GM12878 (cell line): ENCODE results near the gene KDM3B. TPM values are rescaled to one million over a fixed set of nuclear protein-coding genes. Genes with fewer than 3 reads are reported as not detected.

ENCODE experiments used
- ATAC-seq: fragments of 200-7000 bp; cut with Tn5 transposase; 3 replicates; pipeline ENCODE4 v1.9.1; 2020; ENCODE audit warnings: mild to moderate bottlenecking, moderate library complexity
- BruUV-seq: library from RNA; stranded (reverse); fragments of 400-500 nt; replicated peaks from 2 replicates; lab custom pipeline; 2021; lab: Mats Ljungman, UMichigan
- CTCF ChIA-PET: fragments of 300-600 bp; sonication (Branson Sonifier 250); formaldehyde crosslinking; extraction: SDS; loops from one replicate; lab custom pipeline; 2021; ENCODE audit warnings: inconsistent platforms; lab: Yijun Ruan, JAX
- POLR2A ChIA-PET: fragments of 350-600 bp; formaldehyde crosslinking; extraction: SDS; loops from one replicate; lab custom pipeline; 2021; ENCODE audit warnings: inconsistent platforms; lab: Charles Lee
- RAD21 ChIA-PET: fragments of 300-600 bp; sonication (Branson Sonifier 250); formaldehyde crosslinking; loops from one replicate; lab custom pipeline; 2023; ENCODE audit warnings: antibody characterized with exemption; ENCODE audit not compliant: unreplicated experiment; lab: Charles Lee
- SMC1A ChIA-PET: fragments of 300-600 bp; sonication (Branson Sonifier 250); formaldehyde crosslinking; loops from one replicate; lab custom pipeline; 2023; ENCODE audit not compliant: unreplicated experiment, uncharacterized antibody; lab: Charles Lee
- DNase-seq: peaks from one replicate; pipeline ENCODE4 v3.0.0-alpha.2; 2011; ENCODE audit warnings: low read depth, low spot score
- FAIRE-seq: peaks from 3 replicates; lab custom pipeline; 2011; peaks lifted over from hg19 to GRCh38; lab: Jason Lieb, UNC
- H2AFZ ChIP-seq: 2 replicates; pipeline ENCODE4 v1.6.0; 2011; ENCODE audit warnings: low read depth, low read length, control low read depth; ENCODE audit not compliant: control insufficient read depth
- H3K27ac ChIP-seq: 2 replicates; pipeline ENCODE4 v1.5.1; 2011; ENCODE audit warnings: control low read depth; ENCODE audit not compliant: control insufficient read depth, insufficient read depth
- H3K27me3 ChIP-seq, 2 experiments: replicated peaks in 1 of 2; 2 replicates each; pipeline versions ENCODE4 v1.6.0 to v1.6.1; 2011; ENCODE audit warnings: low read length in 1 of 2; ENCODE audit not compliant: control insufficient read depth in 2 of 2, insufficient read depth in 2 of 2
- H3K36me3 ChIP-seq, 2 experiments: 2 replicates each; pipeline ENCODE4 v1.5.1; 2011; ENCODE audit warnings: low read length in 1 of 2; ENCODE audit not compliant: control insufficient read depth in 2 of 2, insufficient read depth in 2 of 2
- H3K4me1 ChIP-seq: 2 replicates; pipeline ENCODE4 v1.6.1; 2011; ENCODE audit warnings: mild to moderate bottlenecking, low read length, moderate library complexity, mixed read lengths; ENCODE audit not compliant: control insufficient read depth, insufficient read depth
- H3K4me2 ChIP-seq: 2 replicates; pipeline ENCODE4 v1.6.0; 2011; ENCODE audit warnings: control low read depth; ENCODE audit not compliant: control insufficient read depth, insufficient read depth
- H3K4me3 ChIP-seq: fragments of 200-600 bp; sonication (generic); 2 replicates; pipeline ENCODE4 v1.5.1; 2016
- H3K79me2 ChIP-seq: 2 replicates; pipeline ENCODE4 v1.6.0; 2011; ENCODE audit warnings: low read length; ENCODE audit not compliant: control insufficient read depth, insufficient read depth
- H3K9ac ChIP-seq: 2 replicates; pipeline ENCODE4 v1.8.0; 2011; ENCODE audit warnings: low read length, control low read depth, mixed read lengths; ENCODE audit not compliant: control insufficient read depth, insufficient read depth
- H3K9me3 ChIP-seq: replicated peaks from 3 replicates; pipeline ENCODE4 v1.5.1; 2011; ENCODE audit warnings: mild to moderate bottlenecking, low read length; ENCODE audit not compliant: control insufficient read depth, insufficient read depth
- H4K20me1 ChIP-seq: 2 replicates; pipeline ENCODE4 v1.6.0; 2011; ENCODE audit not compliant: control insufficient read depth, insufficient read depth
- ASH2L ChIP-seq: fragments of 300-600, 200-600 bp; sonication (generic); IDR thresholded peaks from 2 replicates; pipeline ENCODE4 v1.6.1; 2017; ENCODE audit warnings: low read depth, mild to moderate bottlenecking, borderline replicate concordance
- CEBPB ChIP-seq, 2 experiments: fragments of 150-350 bp in 1 of 2; IDR thresholded peaks; 2 replicates each; pipeline ENCODE4 v1.6.1; 2012 to 2014; ENCODE audit warnings: low read depth in 2 of 2, low read length in 2 of 2, borderline replicate concordance in 1 of 2, inconsistent platforms in 1 of 2
- CHD1 ChIP-seq: IDR thresholded peaks from 2 replicates; pipeline ENCODE4 v1.6.1; 2012; ENCODE audit warnings: low read depth, low read length, improper control_type of control experiment
- EGR1 ChIP-seq, 2 experiments: IDR thresholded peaks; 1 replicate in 1 of 2; 2 replicates in 1 of 2; pipeline ENCODE4 v1.6.1; 2011 to 2012; ENCODE audit warnings: low read depth in 2 of 2, low read length in 2 of 2, borderline replicate concordance in 1 of 2, mild to moderate bottlenecking in 1 of 2, moderate library complexity in 1 of 2
- ETV6 ChIP-seq, 2 experiments: fragments of 450-650 bp in 1 of 2; IDR thresholded peaks in 1 of 2; conservative IDR thresholded peaks in 1 of 2; 2 replicates each; pipeline ENCODE4 v1.6.1; 2014; ENCODE audit warnings: antibody characterized with exemption in 1 of 2, borderline replicate concordance in 1 of 2, low read depth in 1 of 2, mild to moderate bottlenecking in 1 of 2, moderate library complexity in 1 of 2
- FOXM1 ChIP-seq: IDR thresholded peaks from 2 replicates; pipeline ENCODE4 v1.6.1; 2012; ENCODE audit warnings: low read depth, mild to moderate bottlenecking, inconsistent platforms, low read length, moderate library complexity
- HDAC2 ChIP-seq: fragments of 200-600 bp; sonication (generic); IDR thresholded peaks from 2 replicates; pipeline ENCODE4 v1.6.1; 2017
- HDAC6 ChIP-seq: fragments of 200-600 bp; sonication (generic); IDR thresholded peaks from one replicate; pipeline ENCODE4 v1.8.0; 2017; ENCODE audit warnings: antibody characterized with exemption; ENCODE audit not compliant: unreplicated experiment
- IRF3 ChIP-seq: fragments of 450-650 bp; IDR thresholded peaks from 2 replicates; pipeline ENCODE4 v1.6.1; 2014; ENCODE audit warnings: mild to moderate bottlenecking
- MEF2A ChIP-seq: IDR thresholded peaks from 2 replicates; pipeline ENCODE4 v1.6.1; 2011; ENCODE audit warnings: low read depth, mild to moderate bottlenecking, low read length, moderate library complexity; ENCODE audit not compliant: insufficient read depth
- MLLT1 ChIP-seq: fragments of 450-650 bp; IDR thresholded peaks from 2 replicates; pipeline ENCODE4 v1.6.1; 2016; ENCODE audit warnings: mild to moderate bottlenecking
- PML ChIP-seq: IDR thresholded peaks from 2 replicates; pipeline ENCODE4 v1.6.1; 2012; ENCODE audit warnings: low read length, inconsistent platforms
- SIN3A ChIP-seq: IDR thresholded peaks from 2 replicates; pipeline ENCODE4 v1.6.1; 2012; ENCODE audit warnings: low read depth, low read length, improper control_type of control experiment
- ZNF384 ChIP-seq: IDR thresholded peaks from 2 replicates; pipeline ENCODE4 v1.6.1; 2012; ENCODE audit warnings: low read depth, mild to moderate bottlenecking, low read length, improper control_type of control experiment, borderline replicate concordance
- WGBS: methylation state at CpG from one replicate; pipeline ENCODE4 v1.1.6; 2016; ENCODE audit warnings: low lambda C conversion rate; ENCODE audit not compliant: insufficient replicate concordance, insufficient coverage; ENCODE audit errors: missing lambda C conversion rate; 5-methylcytosine and 5-hydroxymethylcytosine counted together
- in situ Hi-C: fragments of 300-500 bp; cut with MboI; formaldehyde crosslinking; loops from 9 replicates; pipeline ENCODE4 v1.14.3; 2018; ENCODE audit warnings: mixed read lengths
- intact Hi-C: fragments of 100-400 bp; cut with micrococcal nuclease; formaldehyde crosslinking; loops from one replicate; pipeline ENCODE4 v1.14.2; 2022; ENCODE audit not compliant: unreplicated experiment
- polyA plus RNA-seq, 11 experiments: library from polyadenylated mRNA; depleted of rRNA in 4 of 11; unstranded in 6 of 11; stranded (reverse) in 5 of 11; fragments of >200 nt; fragmentation: Nextera tagmentation in 4 of 11; fragmentation: Illumina TruSeq in 1 of 11; extraction: Ambion mirVana in 4 of 11; extraction: Trizol in 1 of 11; gene quantifications; 1 replicate in 1 of 11; 2 replicates in 10 of 11; pipeline versions ENCODE4 v1.2.1 to v1.2.3, GENCODE V29; 2011 to 2016; ENCODE audit warnings: inconsistent platforms in 2 of 11, missing spikeins in 2 of 11, low read depth in 1 of 11
- total RNA-seq, 4 experiments: library from RNA; depleted of rRNA in 3 of 4; stranded (reverse); fragments of >200 nt in 3 of 4; fragmentation: Illumina TruSeq in 1 of 4; extraction: Trizol in 1 of 4; gene quantifications; 2 replicates each; pipeline versions ENCODE4 v1.2.1 to v1.2.3, GENCODE V29; 2013 to 2021

KDM3B gene
- total and polyA plus RNA-seq, 10 of the 15 experiments (the other 5 are each of a cell fraction or from before 2014, with no cell fraction given), result 8.5 to 45.7 (median 29.0) TPM

GRCh38 chr5:138371454-138371853, 19.0 kb downstream of the KDM3B start:
- in situ Hi-C loops, result no loop called here
- peak overlapping the region; percentile 19; the same call in 1 of the 2 replicates for H3K27ac ChIP-seq
- no TSS peak for BruUV-seq

More at GRCh38 chr5:138371454-138371853, 19.0 kb downstream of the KDM3B start:
- POLR2A ChIA-PET, result interaction anchor here (0.7 to 2.8 kb wide), 3 partner anchors 18 to 1228 kb away, joined by 6 to 13 read pairs (median 7); partner anchors contain the start of gene KDM3B
- H4K20me1 ChIP-seq, result no peaks in the 10 kb centered on the region
- no peaks in the 10 kb centered on the region for H3K9me3 ChIP-seq
- H3K4me3 ChIP-seq, result no peak overlapping the region
- peaks cover 50% of the 10 kb centered on the region for H3K79me2 ChIP-seq
- peaks cover 18% of the 10 kb centered on the region; the same call in 1 of the 2 replicates for H3K4me1 ChIP-seq
- RAD21 ChIA-PET, result no interaction called here
- 100% methylated on average over 2 of the region's 2 CpGs for whole genome bisulfite sequencing
- no peaks in the 10 kb centered on the region for H3K27me3 ChIP-seq
- CTCF ChIA-PET, result interaction anchor here (0.9 to 5.9 kb wide), 4 partner anchors 18 to 335 kb away, joined by 3 to 64 read pairs (median 10); partner anchors contain the start of gene KDM3B
- TF ChIP-seq MLLT1, result no peak
- TF ChIP-seq PML, result no peak
- TF ChIP-seq ZNF384, result no peak
- no peak for TF ChIP-seq FOXM1
- TF ChIP-seq ASH2L, result no peak
- TF ChIP-seq EGR1 (IDR thresholded peaks at IDR 0.05; ENCODE audit: borderline replicate concordance in 1 of 2, low read depth in 2 of 2, low read length in 2 of 2), result no peak
- TF ChIP-seq ETV6 (conservative IDR thresholded peaks at IDR 0.05 in 1 of 2, IDR thresholded peaks at IDR 0.05 in 1 of 2; ENCODE audit: borderline replicate concordance in 1 of 2, low read depth in 1 of 2), result no peak
- no peak for TF ChIP-seq CEBPB (IDR thresholded peaks at IDR 0.05; ENCODE audit: borderline replicate concordance in 1 of 2, low read depth in 2 of 2, low read length in 2 of 2)
- no peak for TF ChIP-seq HDAC2
- TF ChIP-seq SIN3A, result no peak
- TF ChIP-seq HDAC6, result no peak
- no peak for TF ChIP-seq CHD1
- TF ChIP-seq IRF3, result no peak
- TF ChIP-seq MEF2A, result no peak
- DNase-seq (no peak), ATAC-seq (no peak; the same call in 2 of the 3 replicates), FAIRE-seq (no peak)
- intact Hi-C loops, result no loop called here
- H3K36me3 ChIP-seq, result peaks cover 0 to 9% of the 10 kb centered on the region in 2 experiments; a peak in 3 of 4 replicates
- no peak overlapping the region for H3K4me2 ChIP-seq
- no peak overlapping the region for H3K9ac ChIP-seq
- SMC1A ChIA-PET, result interaction anchor here (0.6 to 5.6 kb wide), 6 partner anchors 17 to 1637 kb away, joined by 3 to 36 read pairs (median 4); partner anchors contain the start of gene KDM3B
- H2AFZ ChIP-seq, result no peak overlapping the region
